Right ventricle myocardium superior (tissue), 1 donor: ENCODE measurements around the gene CDC26. TPM values are rescaled to one million over a fixed set of nuclear protein-coding genes. Genes with fewer than 3 reads are reported as not detected.

ENCODE experiments used
- ATAC-seq: fragments of 200-7000 bp; cut with Tn5 transposase; one replicate; pipeline ENCODE4 v1.9.1; 2020; ENCODE audit warnings: mild to moderate bottlenecking; ENCODE audit not compliant: poor library complexity
- DNase-seq: peaks from one replicate; pipeline ENCODE4 v3.0.0-alpha.2; 2020
- intact Hi-C: fragments of 100-400 bp; cut with DNase I; formaldehyde crosslinking; loops from one replicate; pipeline ENCODE4 v1.11.2; 2022
- total RNA-seq: library from RNA; stranded (reverse); fragmentation: NEBNext Ultra II Directional; extraction: Animal tissue kit (Norgen Biotek cat#: 25700); gene quantifications from one replicate; pipeline ENCODE4 v1.2.1, GENCODE V29; 2021
- donor health status: DM: no; HTN: yes; CAD: no; lungs with severe emphysema.

CDC26 gene
- total RNA-seq, 1 donor from 2014 or later, result 40.1 TPM

- no peak for DNase-seq
- intact Hi-C loops, result no loop called here
- ATAC-seq, result no peak
Observed at GRCh38 chr9:113219186-113219936, 56.0 kb downstream of the CDC26 start.

Other genes with a start within 250 kb of the CDC26 start
- 1.0 TPM for gene ZFP37, start 218.8 kb downstream of the CDC26 start, total RNA-seq
- gene SLC31A2, start 124.6 kb downstream of the CDC26 start, total RNA-seq, result 14.1 TPM
- 18.1 TPM for gene FKBP15, start 54.3 kb downstream of the CDC26 start, total RNA-seq
- 9.4 TPM for gene SLC31A1, start 54.0 kb downstream of the CDC26 start, total RNA-seq
- gene PRPF4, start 86 bp upstream of the CDC26 start, total RNA-seq, result 11.0 TPM
- gene RNF183, start 27.8 kb upstream of the CDC26 start, total RNA-seq, result not detected
- gene WDR31, start 64.7 kb upstream of the CDC26 start, total RNA-seq, result 13.8 TPM
- gene BSPRY, start 74.0 kb upstream of the CDC26 start, total RNA-seq, result 0.24 TPM
- 9.8 TPM for gene HDHD3, start 101.4 kb upstream of the CDC26 start, total RNA-seq
- gene ALAD, start 125.7 kb upstream of the CDC26 start, total RNA-seq, result 129 TPM
- 20.6 TPM for gene POLE3, start 135.1 kb upstream of the CDC26 start, total RNA-seq
- 0.27 TPM for gene C9orf43, start 135.2 kb upstream of the CDC26 start, total RNA-seq
- 138 TPM for gene RGS3, start 188.2 kb upstream of the CDC26 start, total RNA-seq